AG10803 (cell line): ENCODE results near the gene SIN3B.

ENCODE experiments used
- DNase-seq: peaks from one replicate; pipeline ENCODE4 v3.0.0; 2010; ENCODE audit warnings: low read depth
- H3K4me3 ChIP-seq: 2 replicates; pipeline ENCODE4 v1.5.1; 2011; ENCODE audit warnings: mild to moderate bottlenecking, low read length, control low read depth
- CTCF ChIP-seq: conservative IDR thresholded peaks from 2 replicates; pipeline ENCODE4 v1.5.1; 2011; ENCODE audit warnings: mild to moderate bottlenecking, low read length, control low read depth, inconsistent platforms

The SIN3B gene

GRCh38 chr19:16882146-16882545 is 52.9 kb downstream of the SIN3B start:
- TF ChIP-seq CTCF, result no peak
- DNase-seq, result no peak
- no peak overlapping the region for H3K4me3 ChIP-seq

DNA sequence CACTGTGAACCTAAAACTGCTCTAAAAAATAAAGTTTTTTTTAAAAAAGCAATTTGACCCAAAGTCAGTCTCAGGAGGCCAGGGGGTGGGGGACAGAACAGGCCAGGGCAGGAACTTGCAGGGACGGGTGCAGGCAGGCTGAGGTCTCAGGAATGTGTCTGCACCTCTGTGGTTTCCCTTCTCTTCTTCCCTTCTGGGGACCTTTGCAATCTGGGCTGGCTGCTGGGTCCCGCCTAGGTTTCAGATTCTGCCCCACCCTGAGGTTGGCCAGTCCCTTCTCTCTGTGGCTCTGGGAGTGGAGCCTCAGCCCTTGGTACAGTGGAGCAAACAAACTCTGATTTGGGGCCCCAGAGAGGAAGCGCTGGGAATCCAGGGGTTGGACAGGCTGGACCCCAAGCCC is 54.3 kb downstream of the SIN3B start:
- no peak overlapping the region for H3K4me3 ChIP-seq
- DNase-seq, result no peak
- no peak for TF ChIP-seq CTCF

DNA sequence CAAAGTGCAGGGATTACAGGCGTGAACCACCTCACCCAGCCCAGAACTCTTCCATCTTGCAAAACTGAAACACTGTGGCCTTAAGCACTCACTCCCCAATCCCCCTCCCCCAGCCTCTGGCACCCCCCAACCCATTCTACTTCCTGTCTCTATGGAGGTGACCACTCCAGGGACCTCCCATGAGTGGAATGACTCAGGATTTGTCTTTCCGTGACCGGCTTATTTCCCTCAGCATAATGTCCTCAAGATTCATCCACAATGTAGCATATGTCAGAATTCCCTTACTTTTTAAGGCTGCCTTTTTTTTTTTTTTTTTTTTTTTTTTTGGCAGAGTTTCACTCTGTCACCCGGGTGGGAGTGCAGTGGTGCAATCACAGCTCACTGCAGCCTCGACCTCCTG is 56.0 kb downstream of the SIN3B start:
- no peak overlapping the region for H3K4me3 ChIP-seq
- TF ChIP-seq CTCF, result no peak
- DNase-seq, result no peak

DNA sequence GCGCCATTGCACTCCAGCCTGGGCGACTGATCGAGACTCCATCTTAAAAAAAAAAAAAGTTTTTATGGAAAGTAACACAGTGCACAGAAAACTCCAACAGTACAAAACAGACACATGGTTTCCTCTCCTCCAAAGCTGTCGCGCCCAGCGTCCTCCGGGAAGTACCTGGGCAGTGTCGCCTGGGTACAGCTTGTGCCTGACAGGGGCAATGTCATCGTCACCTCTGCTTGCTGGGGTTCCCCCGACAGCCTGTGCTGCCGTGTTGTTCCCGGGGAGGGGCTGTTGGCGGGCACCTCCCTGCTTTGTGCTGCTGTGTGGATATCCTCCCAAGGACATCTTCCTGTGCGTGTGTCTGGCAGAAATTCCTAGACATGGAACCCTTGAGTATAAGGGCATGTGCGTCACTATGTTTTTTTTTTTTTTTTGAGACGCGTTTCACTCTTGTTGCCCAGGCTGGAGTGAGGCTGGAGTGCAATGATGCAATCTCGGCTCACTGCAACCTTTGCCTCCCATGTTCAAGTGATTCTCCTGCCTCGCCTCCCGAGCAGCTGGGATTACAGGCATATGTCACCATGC is 57.2 kb downstream of the SIN3B start:
- no peak for TF ChIP-seq CTCF
- peak; percentile 70 for DNase-seq
- H3K4me3 ChIP-seq, result no peak overlapping the region

- TF ChIP-seq CTCF, result no peak
- no peak for DNase-seq
- H3K4me3 ChIP-seq, result no peak overlapping the region
Measured at GRCh38 chr19:16887353-16888265, 58.4 kb downstream of the SIN3B start.

- no peak within 1 kb of the TSS for H3K4me3 ChIP-seq
- no peak for TF ChIP-seq CTCF
- peak; percentile 64 for DNase-seq
Measured at GRCh38 chr19:16888629-16889365, 59.6 kb downstream of the SIN3B start, which contains the start of gene F2RL3. Gene F2RL3, plus strand, starts transcription at chr19:16888999. Its CDS starts 191 bp downstream, at chr19:16889190.
